Epithelial cell of proximal tubule (primary cell): ENCODE measurements around the gene CSNK1G2. TPM values are rescaled to one million over a fixed set of nuclear protein-coding genes. Genes with fewer than 3 reads are reported as not detected.

ENCODE experiments used
- DNase-seq: peaks from one replicate; pipeline ENCODE4 v3.0.0-alpha.2; 2011; ENCODE audit warnings: low read depth
- H3K4me3 ChIP-seq: 2 replicates; pipeline ENCODE4 v1.5.1; 2011; ENCODE audit warnings: low read depth, mild to moderate bottlenecking, low read length
- CTCF ChIP-seq: conservative IDR thresholded peaks from 2 replicates; pipeline ENCODE4 v1.5.1; 2012; ENCODE audit warnings: low read depth, mild to moderate bottlenecking, low read length
- total RNA-seq: library from RNA; depleted of rRNA; stranded (reverse); fragments of >200 nt; gene quantifications from 2 replicates; pipeline ENCODE4 v1.2.3, GENCODE V29; 2015

CSNK1G2 gene
- total RNA-seq, 1 donor from 2014 or later = 82.9 TPM

- TF ChIP-seq CTCF = no peak
- DNase-seq = peak; percentile 74
- peak within 1 kb of the TSS; percentile 72 for H3K4me3 ChIP-seq
These were observed 35.7 kb upstream of the CSNK1G2 start, which contains the start of the genes ADAT3 and SCAMP4 for GRCh38 chr19:1905110-1905862. Gene ADAT3, plus strand, starts transcription at chr19:1905399. Its CDS starts 6,649 bp downstream, at chr19:1912048. Gene SCAMP4, plus strand, starts transcription at chr19:1905399. Its CDS starts 9,621 bp downstream, at chr19:1915020.

GRCh38 chr19:1905863-1906375 is 35.1 kb upstream of the CSNK1G2 start:
- H3K4me3 ChIP-seq = peak overlapping the region; percentile 72
- TF ChIP-seq CTCF = no peak
- DNase-seq = no peak

- peak overlapping the region; percentile 38 for H3K4me3 ChIP-seq
- no peak for TF ChIP-seq CTCF
- no peak for DNase-seq
These were observed 33.9 kb upstream of the CSNK1G2 start for GRCh38 chr19:1906985-1907562.

- no peak for TF ChIP-seq CTCF
- no peak for DNase-seq
- peak overlapping the region; percentile 38 for H3K4me3 ChIP-seq
These were observed 33.2 kb upstream of the CSNK1G2 start for GRCh38 chr19:1907563-1908363.

GRCh38 chr19:1908364-1908678 is 32.7 kb upstream of the CSNK1G2 start:
- no peak for TF ChIP-seq CTCF
- H3K4me3 ChIP-seq = peak overlapping the region; percentile 38
- DNase-seq = no peak

- no peak for TF ChIP-seq CTCF
- H3K4me3 ChIP-seq = no peak overlapping the region
- no peak for DNase-seq
These were observed 31.3 kb upstream of the CSNK1G2 start for GRCh38 chr19:1909761-1910080.
